ENCODE results near the gene EXT2.

The EXT2 gene

DNA sequence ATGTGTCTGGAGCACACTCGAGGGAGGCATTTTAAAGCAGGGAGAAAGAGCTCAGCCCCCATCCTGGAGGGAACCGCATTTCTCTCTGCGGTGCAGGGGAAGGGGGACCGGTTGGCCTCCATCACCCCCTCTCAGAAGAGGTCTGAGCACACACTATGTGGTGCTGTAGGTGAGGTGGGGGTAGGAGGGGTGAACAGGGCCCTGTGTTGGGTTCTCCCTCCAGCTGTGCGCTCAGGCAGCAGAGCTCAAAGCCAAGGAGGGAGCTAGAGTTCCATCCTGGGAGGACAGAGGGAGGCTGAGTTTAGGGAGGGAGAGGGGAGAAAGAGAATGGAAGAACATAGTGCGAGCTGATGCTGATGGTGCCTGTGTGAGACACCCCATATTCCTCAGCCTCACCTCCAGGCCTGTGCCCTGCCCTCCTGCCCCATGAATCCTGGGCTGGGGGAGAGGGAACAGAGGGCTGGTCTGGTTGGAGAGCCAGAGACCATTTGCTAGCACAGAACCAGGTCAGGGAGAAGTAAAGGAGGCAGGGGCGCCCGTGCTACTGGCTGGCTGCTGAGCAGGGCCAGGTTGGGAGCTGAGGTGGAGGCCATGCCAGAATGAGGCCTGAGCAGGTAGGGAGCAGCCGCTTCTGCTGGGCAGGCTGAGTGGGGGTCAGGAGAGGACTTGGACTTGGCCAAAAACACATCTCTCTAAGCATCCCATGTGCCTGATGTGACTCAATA is 170.7 kb downstream of the EXT2 start:
- no peak overlapping the region for H3K27ac ChIP-seq (ENCODE audit: low read length)
- H3K79me2 ChIP-seq (ENCODE audit: low read length), result no peaks in the 10 kb centered on the region
- H3K4me2 ChIP-seq (ENCODE audit: low read length), result no peak overlapping the region
- H3K36me3 ChIP-seq (replicated peaks; ENCODE audit: low read depth, low read length), result no peaks in the 10 kb centered on the region
- H4K20me1 ChIP-seq (ENCODE audit: insufficient read depth, low read length), result no peaks in the 10 kb centered on the region
- no peak overlapping the region for H2AFZ ChIP-seq (ENCODE audit: low read depth, low read length)
- TF ChIP-seq, protein P1, sequence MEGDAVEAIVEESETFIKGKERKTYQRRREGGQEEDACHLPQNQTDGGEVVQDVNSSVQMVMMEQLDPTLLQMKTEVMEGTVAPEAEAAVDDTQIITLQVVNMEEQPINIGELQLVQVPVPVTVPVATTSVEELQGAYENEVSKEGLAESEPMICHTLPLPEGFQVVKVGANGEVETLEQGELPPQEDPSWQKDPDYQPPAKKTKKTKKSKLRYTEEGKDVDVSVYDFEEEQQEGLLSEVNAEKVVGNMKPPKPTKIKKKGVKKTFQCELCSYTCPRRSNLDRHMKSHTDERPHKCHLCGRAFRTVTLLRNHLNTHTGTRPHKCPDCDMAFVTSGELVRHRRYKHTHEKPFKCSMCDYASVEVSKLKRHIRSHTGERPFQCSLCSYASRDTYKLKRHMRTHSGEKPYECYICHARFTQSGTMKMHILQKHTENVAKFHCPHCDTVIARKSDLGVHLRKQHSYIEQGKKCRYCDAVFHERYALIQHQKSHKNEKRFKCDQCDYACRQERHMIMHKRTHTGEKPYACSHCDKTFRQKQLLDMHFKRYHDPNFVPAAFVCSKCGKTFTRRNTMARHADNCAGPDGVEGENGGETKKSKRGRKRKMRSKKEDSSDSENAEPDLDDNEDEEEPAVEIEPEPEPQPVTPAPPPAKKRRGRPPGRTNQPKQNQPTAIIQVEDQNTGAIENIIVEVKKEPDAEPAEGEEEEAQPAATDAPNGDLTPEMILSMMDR (IDR thresholded peaks at IDR 0.05; ENCODE audit: low read depth, low read length), result no peak
- TF ChIP-seq EZH2phosphoT487 (IDR thresholded peaks at IDR 0.05; ENCODE audit: low read depth), result no peak
- no peak overlapping the region for H3K4me3 ChIP-seq (ENCODE audit: low read length)
- H3K27me3 ChIP-seq (ENCODE audit: low read depth, low read length), result no peaks in the 10 kb centered on the region
- H3K9ac ChIP-seq (ENCODE audit: low read length), result no peak overlapping the region
- H3K9me3 ChIP-seq (ENCODE audit: insufficient read depth, low read length), result no peaks in the 10 kb centered on the region
- no peaks in the 10 kb centered on the region for H3K4me1 ChIP-seq (ENCODE audit: low read length)

DNA sequence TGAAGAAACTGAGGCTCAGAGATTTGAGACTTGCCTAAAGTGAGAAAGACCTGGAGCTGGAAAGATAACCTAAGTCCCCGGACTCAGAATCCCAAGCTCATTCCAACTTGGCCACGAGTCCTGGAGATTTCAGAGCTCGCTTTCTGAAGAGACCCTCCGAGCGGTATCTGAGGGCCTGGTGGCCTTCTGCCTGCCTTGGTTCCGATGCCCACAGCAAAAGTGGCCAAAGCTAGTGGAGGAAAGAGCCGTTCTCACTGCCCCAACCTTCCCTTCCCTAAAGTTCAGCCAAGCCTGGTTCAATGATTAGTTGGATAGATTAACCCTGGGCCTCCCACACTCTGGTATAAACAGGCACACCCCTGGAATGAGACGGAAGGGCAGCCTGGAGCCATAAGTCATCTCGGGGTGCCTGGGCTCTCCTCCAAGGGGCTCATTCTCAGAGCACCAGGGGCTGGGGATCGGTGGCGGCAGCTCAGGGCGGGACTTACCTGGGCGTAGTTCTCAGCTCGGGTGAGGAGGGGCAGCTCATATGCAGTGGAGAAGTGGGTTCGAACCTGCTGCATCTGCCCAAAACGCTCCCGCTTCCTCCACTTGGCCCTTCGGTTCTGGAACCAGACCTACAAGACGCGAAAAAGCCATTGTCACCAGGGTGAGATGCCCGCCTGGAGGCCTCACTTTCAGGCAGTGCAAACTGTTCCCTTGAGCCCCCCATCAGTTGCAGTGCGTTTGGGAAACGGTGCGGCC is 171.7 kb downstream of the EXT2 start:
- H3K4me2 ChIP-seq (ENCODE audit: low read length), result no peak overlapping the region
- H4K20me1 ChIP-seq (ENCODE audit: insufficient read depth, low read length), result no peaks in the 10 kb centered on the region
- no peaks in the 10 kb centered on the region for H3K9me3 ChIP-seq (ENCODE audit: insufficient read depth, low read length)
- H3K79me2 ChIP-seq (ENCODE audit: low read length), result no peaks in the 10 kb centered on the region
- no peak overlapping the region for H3K9ac ChIP-seq (ENCODE audit: low read length)
- TF ChIP-seq EZH2phosphoT487 (IDR thresholded peaks at IDR 0.05; ENCODE audit: low read depth), result no peak
- TF ChIP-seq, protein P1 (IDR thresholded peaks at IDR 0.05; ENCODE audit: low read depth, low read length), result no peak
- H3K27me3 ChIP-seq (ENCODE audit: low read depth, low read length), result no peaks in the 10 kb centered on the region
- no peak overlapping the region for H3K27ac ChIP-seq (ENCODE audit: low read length)
- H3K4me3 ChIP-seq (ENCODE audit: low read length), result no peak overlapping the region
- H3K36me3 ChIP-seq (replicated peaks; ENCODE audit: low read depth, low read length), result no peaks in the 10 kb centered on the region
- no peak overlapping the region for H2AFZ ChIP-seq (ENCODE audit: low read depth, low read length)
- H3K4me1 ChIP-seq (ENCODE audit: low read length), result no peaks in the 10 kb centered on the region

DNA sequence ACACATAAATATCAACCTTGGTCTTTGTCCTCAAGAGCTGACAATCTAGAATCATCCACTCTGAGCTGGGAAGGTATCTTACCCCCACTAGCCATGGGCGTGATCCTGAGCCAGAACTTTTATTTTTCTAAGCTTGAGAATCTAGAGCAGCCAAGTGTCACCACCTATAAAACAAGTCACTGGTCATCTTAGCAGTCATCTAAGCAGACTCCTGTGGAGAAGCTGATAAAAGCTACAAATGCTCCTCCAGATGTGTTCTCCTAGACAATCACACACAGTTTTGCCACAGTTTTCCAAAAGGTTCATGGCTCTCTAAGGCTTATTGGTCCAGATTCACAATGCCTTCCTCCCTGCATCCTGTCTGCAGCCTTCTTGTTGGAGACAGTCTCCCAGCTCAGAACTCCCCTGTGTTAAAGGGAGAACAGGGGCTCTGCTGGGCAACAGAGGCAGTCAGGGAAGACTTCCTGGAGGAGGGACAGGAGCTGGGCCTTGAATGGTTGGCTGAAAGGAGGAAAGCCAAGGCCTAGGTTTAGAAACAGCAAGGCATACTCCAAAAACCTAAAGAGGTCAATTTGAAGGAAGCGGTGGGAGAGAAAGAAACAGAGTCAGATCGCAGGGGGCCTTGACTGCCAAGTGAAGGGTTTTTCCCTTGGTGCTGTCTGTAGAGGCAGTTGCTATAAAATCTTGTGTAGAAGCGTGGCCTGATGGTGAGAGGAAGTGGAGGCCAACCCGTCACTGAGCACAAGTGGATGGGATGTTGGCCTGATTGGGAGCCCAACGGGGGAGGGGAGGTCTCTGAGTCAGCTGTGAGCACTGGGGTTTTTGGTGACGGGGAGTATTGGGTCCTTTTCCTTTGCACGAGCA is 172.5 kb downstream of the EXT2 start:
- Histone ChIP-seq H3K4me3 (ENCODE audit: low read length) (no peak overlapping the region), H3K9me3 (ENCODE audit: insufficient read depth, low read length) (no peaks in the 10 kb centered on the region), H3K36me3 (replicated peaks; ENCODE audit: low read depth, low read length) (no peaks in the 10 kb centered on the region), H3K4me1 (ENCODE audit: low read length) (no peaks in the 10 kb centered on the region), H2AFZ (ENCODE audit: low read depth, low read length) (no peak overlapping the region), H4K20me1 (ENCODE audit: insufficient read depth, low read length) (no peaks in the 10 kb centered on the region), H3K4me2 (ENCODE audit: low read length) (no peak overlapping the region), H3K9ac (ENCODE audit: low read length) (no peak overlapping the region), H3K27ac (ENCODE audit: low read length) (no peak overlapping the region), H3K79me2 (ENCODE audit: low read length) (no peaks in the 10 kb centered on the region), H3K27me3 (ENCODE audit: low read depth, low read length) (no peaks in the 10 kb centered on the region)
- TF ChIP-seq, protein P1 (IDR thresholded peaks at IDR 0.05; ENCODE audit: low read depth, low read length), result no peak
- no peak for TF ChIP-seq EZH2phosphoT487 (IDR thresholded peaks at IDR 0.05; ENCODE audit: low read depth)

All from OCI-LY3 (cell line).